ENCODE results near the gene NACA. TPM values are rescaled to one million over a fixed set of nuclear protein-coding genes. Genes with fewer than 3 reads are reported as not detected.

The NACA gene
- total RNA-seq, 2 donors from 2014 or later, result 912 to 1,347 TPM

DNA sequence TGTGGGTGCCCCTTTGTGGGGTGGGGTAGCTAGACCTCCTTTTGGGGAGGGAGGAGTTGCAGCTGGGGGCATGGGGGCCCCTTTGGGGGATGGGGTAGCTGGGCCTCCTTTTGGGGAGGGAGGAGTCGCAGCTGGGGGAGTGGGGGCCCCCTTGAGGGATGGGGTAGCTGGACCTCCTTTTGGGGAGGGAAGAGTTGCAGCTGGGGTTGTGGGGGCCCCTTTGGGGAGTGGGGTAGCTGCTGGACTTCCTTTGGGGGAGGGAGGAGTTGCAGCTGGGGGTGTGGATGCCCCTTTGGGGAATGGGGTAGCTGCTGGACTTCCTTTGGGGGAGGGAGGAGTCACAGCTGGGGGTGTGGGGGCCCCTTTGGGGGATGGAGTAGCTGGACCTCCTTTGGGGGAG is 7.0 kb downstream of the NACA start:
- WGBS, result 57% methylated on average over 1 of the region's 1 CpG
- DNase-seq (ENCODE audit: low spot score), result no peak
- Histone ChIP-seq H3K36me3 (peaks cover 13 to 14% of the 10 kb centered on the region in 2 donors), H3K27ac (no peak overlapping the region), H3K4me1 (replicated peaks) (peaks cover 20% of the 10 kb centered on the region), H3K9me3 (no peaks in the 10 kb centered on the region), H3K4me3 (no peak overlapping the region), H3K27me3 (replicated peaks; ENCODE audit: insufficient read depth) (no peaks in the 10 kb centered on the region)
- TF ChIP-seq POLR2AphosphoS5 (IDR thresholded peaks at IDR 0.05), result no peak
- no peak for TF ChIP-seq POLR2A (IDR thresholded peaks at IDR 0.05)
- no peak for TF ChIP-seq CTCF (IDR thresholded peaks at IDR 0.05)
- intact Hi-C loops (cut with DNase I), result no loop called here

- peaks cover 19 to 24% of the 10 kb centered on the region in 2 donors for H3K36me3 ChIP-seq
- H3K4me1 ChIP-seq (replicated peaks), result peaks cover 15% of the 10 kb centered on the region
- H3K27me3 ChIP-seq (replicated peaks; ENCODE audit: insufficient read depth), result no peaks in the 10 kb centered on the region
- DNase-seq (ENCODE audit: low spot score), result no peak
- intact Hi-C loops (cut with DNase I), result no loop called here
- TF ChIP-seq CTCF (IDR thresholded peaks at IDR 0.05) (no peak), POLR2A (IDR thresholded peaks at IDR 0.05) (no peak), POLR2AphosphoS5 (IDR thresholded peaks at IDR 0.05) (no peak)
- WGBS, result 71% methylated on average over 4 of the region's 4 CpGs
- H3K27ac ChIP-seq, result no peak overlapping the region
- H3K4me3 ChIP-seq, result no peak overlapping the region
- H3K9me3 ChIP-seq, result no peaks in the 10 kb centered on the region
These were observed 7.9 kb downstream of the NACA start for GRCh38 chr12:56716933-56717880.

- DNase-seq (ENCODE audit: low spot score), result no peak
- no peaks in the 10 kb centered on the region for H3K9me3 ChIP-seq
- H3K27me3 ChIP-seq (replicated peaks; ENCODE audit: insufficient read depth), result no peaks in the 10 kb centered on the region
- H3K4me1 ChIP-seq (replicated peaks), result peaks cover 15% of the 10 kb centered on the region
- no peak overlapping the region for H3K27ac ChIP-seq
- 67% methylated on average over 1 of the region's 1 CpG for WGBS
- TF ChIP-seq POLR2A (IDR thresholded peaks at IDR 0.05) (no peak), POLR2AphosphoS5 (IDR thresholded peaks at IDR 0.05) (no peak), CTCF (IDR thresholded peaks at IDR 0.05) (no peak)
- intact Hi-C loops (cut with DNase I), result no loop called here
- no peak overlapping the region for H3K4me3 ChIP-seq
- peaks cover 19 to 29% of the 10 kb centered on the region in 2 donors for H3K36me3 ChIP-seq
These were observed 8.6 kb downstream of the NACA start for GRCh38 chr12:56716458-56716857.

- TF ChIP-seq POLR2A (IDR thresholded peaks at IDR 0.05) (no peak), POLR2AphosphoS5 (IDR thresholded peaks at IDR 0.05) (no peak), CTCF (IDR thresholded peaks at IDR 0.05) (no peak)
- Histone ChIP-seq H3K27me3 (replicated peaks; ENCODE audit: insufficient read depth) (no peaks in the 10 kb centered on the region), H3K36me3 (peaks cover 19 to 31% of the 10 kb centered on the region in 2 donors), H3K4me1 (replicated peaks) (peaks cover 9% of the 10 kb centered on the region), H3K9me3 (no peaks in the 10 kb centered on the region), H3K4me3 (no peak overlapping the region), H3K27ac (no peak overlapping the region)
- DNase-seq (ENCODE audit: low spot score), result no peak
- intact Hi-C loops (cut with DNase I), result no loop called here
- WGBS, result 64% methylated on average over 8 of the region's 8 CpGs
These were observed 9.3 kb downstream of the NACA start for GRCh38 chr12:56715798-56716197.
